ENCODE data around the gene NXN.
"Not testable (repeated sequence)": the region's sequence is repeated elsewhere in the genome, so short reads cannot be mapped to it uniquely, and the experiment has no call there.

Gene NXN

DNA sequence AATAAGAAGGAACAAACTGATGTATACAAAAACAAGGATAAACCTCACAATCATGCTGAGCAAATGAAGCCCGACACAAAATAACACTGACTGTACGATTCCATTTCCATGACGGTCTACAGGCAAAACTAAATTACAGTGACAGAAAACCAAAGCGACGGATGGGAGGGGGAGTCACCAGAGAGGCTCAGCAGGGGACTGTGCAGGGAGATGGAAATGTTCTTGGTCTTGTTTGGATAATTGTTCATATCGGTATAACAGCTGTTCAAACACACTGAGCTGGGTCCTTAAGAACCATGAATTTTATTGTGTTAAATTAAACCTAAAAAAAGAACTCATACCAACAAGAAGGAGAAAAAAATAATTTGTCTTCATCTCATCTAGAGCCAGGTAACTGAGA is 97.8 kb downstream of the NXN start:
- DNase-seq = no peak

GRCh38 chr17:880443-881269 is 98.9 kb downstream of the NXN start:
- DNase-seq = no peak

DNA sequence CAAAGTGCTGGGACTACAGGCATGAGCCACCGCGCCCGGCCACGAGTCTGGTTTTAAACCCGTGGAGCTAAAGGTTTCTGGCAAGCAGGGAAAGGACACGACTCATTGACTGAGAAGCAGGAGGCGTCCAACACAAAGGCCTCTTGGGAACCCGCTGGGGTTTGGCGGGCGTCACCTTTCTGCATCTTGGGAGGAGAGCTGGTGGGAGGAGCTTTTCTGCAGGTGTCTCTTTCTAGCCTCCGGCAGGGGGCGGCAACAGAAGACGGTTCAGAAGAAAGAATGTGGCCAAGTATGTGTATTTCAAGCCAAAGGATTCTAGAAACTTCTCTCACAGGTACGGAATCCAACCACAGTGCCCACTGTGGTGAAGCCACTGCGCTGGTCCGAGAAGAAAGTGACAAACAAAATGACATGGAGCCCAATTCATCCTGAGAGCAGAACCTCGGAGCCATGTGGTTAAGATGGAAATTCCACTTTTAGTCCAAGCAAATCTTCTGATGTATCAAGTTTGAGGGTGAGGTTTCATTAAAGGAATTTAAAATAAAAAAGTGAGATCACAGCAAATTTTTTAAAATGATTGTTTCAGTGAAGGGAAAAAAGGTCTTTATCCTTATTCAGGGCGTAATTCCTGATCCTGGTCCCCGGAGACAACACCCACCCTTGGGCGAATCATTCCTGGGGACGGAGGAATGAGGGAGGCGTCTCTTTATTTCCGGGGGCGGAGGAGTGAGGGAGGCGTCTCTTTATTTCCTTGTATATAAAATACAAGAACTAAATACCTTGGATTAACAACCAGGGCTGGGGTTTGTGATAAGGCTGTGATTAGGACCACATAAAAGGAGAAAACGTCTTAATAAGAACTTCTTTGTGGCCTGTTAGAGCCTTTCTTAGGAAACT is 99.8 kb downstream of the NXN start:
- peak; percentile 61 for DNase-seq

GRCh38 chr17:877630-878029 is 101.9 kb downstream of the NXN start:
- no peak for DNase-seq

DNA sequence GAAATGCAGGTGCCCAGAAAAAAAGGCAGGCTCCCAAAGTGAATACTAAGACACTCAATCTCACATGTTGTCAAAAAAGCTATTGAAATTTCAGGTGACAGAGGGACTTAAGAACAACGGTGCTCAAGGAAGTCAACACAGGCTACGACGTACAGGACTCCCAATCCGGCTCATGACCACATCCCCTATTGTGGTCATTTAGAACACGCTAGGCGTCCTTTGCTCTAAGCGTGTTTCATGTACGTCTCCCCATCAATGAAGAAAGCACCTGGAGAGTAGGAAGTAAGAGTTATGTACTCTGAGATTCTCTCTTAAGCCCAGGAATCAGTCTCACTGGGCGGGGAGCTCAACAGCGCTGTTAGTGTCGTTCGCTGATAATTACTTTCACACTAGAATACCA is 103.3 kb downstream of the NXN start:
- DNase-seq = peak; percentile 62

DNA sequence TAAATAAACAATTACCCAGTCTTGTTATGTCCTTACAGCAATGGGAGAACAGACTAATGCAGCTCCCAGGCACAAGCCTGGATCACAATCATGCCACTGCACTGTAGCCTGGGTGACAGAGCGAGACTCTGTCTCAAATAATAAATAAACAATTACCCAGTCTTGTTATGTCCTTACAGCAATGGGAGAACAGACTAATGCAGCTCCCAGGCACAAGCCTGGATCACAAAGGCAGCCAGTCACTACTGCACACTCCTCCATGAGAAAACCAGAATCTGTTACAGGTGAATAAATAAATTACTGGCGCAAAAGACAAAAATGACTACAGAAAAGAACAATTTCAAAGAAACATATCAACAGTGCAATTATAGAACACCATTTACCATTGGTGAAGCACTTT is 105.0 kb downstream of the NXN start:
- not testable (repeated sequence) for DNase-seq

GRCh38 chr17:872855-873254 is 106.7 kb downstream of the NXN start:
- no peak for DNase-seq

DNA sequence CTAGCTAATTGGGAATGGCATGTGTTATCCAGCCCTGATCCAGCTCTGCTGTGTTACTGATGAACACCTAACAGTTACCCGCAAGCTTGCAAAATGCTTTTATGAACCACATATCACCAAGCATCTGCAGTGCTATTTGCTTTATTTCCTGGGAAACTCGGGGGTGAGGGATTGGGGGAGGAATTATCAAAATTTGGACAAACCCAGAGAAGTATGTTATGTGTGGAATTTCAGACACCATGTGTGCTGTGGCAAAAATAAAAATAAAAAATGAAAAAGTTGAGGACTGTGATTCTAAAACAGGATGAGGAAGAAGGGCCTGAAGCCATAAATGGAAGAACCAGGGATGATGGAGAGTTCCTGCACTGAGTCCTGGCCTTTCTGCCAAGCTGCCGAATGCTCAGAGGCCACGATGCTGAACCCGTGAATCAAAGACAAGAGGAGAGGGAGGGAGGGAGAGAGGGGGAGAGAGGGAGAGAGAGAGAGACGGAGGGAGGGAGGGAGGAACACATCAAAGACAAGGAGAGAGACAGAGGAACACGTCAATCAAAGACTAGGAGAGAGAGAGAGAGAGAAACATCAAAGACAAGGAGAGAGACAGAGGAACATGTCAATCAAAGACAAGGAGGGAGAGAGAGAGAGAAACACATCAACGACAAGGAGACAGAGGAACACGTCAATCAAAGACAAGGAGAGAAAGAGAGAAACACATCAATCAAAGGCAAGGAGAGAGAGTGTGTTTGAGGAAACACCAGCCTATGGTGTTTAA is 107.6 kb downstream of the NXN start:
- DNase-seq = no peak

DNA sequence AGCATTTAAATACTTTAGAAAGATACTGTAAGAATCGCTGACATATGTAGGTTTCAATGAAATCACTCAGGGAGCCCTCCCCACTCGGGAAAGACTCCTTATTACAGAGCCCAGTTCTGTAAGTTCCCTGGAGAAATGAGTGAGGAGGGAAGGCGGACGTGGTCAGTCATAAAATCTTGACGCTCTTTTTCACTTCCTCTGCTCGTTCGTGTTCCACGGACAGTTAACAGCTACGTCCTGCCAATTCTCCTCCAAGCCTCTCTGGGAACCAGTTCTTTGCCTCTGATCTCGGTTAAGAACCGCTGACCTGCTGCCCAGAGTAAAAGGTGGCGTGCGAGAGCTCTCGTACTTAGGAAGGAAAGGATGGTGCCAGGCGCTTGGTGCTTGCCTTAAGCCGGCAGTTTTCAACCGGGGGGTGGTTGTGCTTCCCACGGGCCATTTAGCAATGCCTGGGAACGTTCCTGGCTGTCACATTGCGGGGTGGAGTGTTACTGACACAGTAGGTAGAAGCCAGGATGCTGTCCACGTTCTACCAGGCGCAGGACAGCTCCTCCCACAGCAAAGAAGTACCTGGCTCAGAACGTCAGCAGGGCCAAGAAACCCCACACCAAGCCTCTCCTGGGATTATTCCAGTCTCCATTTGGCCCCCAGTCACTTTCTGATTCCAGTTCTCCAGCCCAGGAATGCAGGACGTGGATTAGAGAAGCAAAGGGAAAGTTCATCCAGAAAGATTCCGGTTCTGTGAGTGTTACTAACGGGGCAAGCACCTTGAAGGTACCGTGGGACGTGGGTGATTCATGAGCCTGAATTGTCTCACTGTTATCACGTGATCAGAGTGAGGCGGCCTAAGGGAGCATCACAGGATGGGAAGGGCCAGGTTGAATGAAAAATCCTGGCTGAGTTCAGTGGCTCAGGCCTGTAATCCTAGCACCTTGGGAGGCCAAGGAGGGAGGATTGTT is 109.7 kb downstream of the NXN start:
- no peak for DNase-seq

DNA sequence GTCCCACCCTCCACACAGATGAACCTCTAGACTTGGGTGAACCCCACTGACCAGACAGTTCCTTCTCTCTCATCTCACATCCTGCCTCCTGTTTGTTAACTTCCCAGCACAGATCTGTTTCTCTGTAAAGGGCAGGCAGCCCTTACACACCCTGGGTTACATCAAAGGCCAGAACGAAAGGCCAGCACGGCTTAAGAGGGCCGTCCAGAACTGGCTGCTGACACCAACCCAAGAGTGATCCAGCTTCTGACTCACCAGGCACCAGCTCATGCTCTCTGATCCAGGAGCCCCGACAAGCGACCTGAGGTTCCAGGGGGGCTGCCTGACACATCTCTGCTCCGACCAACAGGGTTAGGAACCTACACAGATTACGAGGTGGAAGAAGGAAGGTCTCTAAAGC is 110.5 kb downstream of the NXN start:
- no peak for DNase-seq

- no peak for DNase-seq
These were observed 111.6 kb downstream of the NXN start for GRCh38 chr17:867896-868489.

GRCh38 chr17:867238-867637 is 112.3 kb downstream of the NXN start:
- not testable (repeated sequence) for DNase-seq

GRCh38 chr17:866568-867103 is 112.9 kb downstream of the NXN start:
- no peak for DNase-seq

- DNase-seq = no peak
These were observed 115.3 kb downstream of the NXN start for GRCh38 chr17:864315-864714.

- DNase-seq = no peak
These were observed 115.7 kb downstream of the NXN start for GRCh38 chr17:863880-864279.

GRCh38 chr17:862582-862981 is 117.0 kb downstream of the NXN start:
- no peak for DNase-seq

- no peak for DNase-seq
These were observed 118.2 kb downstream of the NXN start for GRCh38 chr17:861364-861763.

GRCh38 chr17:860805-861204 is 118.8 kb downstream of the NXN start:
- DNase-seq = no peak

DNA sequence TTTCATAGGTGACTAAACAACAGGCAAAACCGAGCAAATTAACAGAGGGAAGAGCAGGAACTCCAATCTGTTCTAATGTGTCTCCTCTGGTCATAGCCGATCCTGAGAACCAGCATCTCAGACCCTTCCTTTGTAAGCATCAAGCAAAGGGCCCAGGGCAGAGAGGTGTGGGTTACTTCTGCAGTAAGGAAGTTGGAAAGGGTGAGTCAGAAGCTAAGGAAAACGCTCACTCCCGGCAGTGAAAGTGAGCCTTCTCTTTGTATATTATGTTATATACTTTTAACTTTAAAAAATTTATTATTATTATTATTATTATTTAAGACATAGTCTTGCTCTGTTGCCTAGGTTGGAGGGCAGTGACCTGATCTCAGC is 119.8 kb downstream of the NXN start:
- DNase-seq = no peak

DNA sequence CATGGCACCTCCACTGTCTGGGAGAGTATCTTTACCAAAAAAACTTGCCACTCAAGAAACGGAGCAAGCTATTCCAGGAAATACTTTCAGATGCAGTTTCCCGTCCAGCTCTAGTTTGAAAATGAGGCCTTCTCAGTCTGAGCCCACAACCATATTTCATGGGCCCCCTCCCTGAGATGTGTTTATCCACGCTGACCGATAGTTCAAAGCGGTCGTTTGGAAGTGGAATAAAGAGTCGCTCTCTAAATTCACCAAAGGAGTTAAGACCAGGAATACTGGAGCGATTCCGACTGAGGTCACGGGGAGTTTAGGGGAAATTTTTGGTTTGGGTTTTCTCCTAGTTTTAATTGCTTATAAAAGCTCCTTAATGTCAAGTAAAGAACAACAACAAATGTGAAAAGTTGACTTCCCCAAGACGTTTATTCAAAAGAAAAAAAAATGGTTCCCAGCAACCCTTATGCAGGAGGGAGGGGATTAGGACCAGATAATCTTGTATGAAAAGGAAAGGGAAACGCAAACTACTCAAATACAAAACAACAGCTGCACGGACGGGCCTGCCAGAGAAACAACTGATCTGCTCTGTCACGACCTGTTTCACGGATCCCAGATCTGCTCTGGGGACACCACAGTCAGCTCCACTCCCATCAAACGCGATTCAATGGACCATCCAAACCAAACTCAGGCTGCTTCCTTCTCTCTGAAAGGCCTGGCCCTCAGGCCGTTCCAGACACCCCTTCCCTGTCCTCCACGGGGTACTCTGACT is 120.3 kb downstream of the NXN start:
- DNase-seq = no peak

DNA sequence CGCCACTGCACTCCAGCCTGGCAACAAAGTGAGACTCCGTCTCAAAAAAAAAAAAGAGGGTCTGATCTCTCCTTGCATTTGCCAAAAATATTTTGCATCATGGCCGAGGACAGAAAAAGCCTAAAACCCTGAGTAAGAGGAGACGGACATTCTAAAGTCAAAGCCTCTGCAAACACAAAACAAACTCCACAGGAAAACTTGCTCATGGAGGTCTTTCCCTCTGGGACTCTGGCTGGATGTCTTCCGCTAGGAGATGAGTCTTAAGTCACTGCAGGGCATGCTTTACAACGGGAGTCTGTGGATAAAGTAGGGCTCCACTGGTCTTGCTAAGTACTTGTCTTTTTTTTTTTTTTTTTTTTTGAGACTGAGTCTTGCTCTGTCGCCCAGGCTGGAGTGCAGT is 123.4 kb downstream of the NXN start:
- DNase-seq = no peak
